GM18907 (cell line): Measurements from ENCODE around the gene EIF2S3B.
A peak's percentile ranks its signal among the peaks of the same experiment; 100 is the strongest.
"Not testable (repeated sequence)": the region's sequence is repeated elsewhere in the genome, so short reads cannot be mapped to it uniquely, and the experiment has no call there.

Experiments used
- ATAC-seq: cut with Tn5 transposase; IDR thresholded peaks from one replicate; pipeline ENCODE4 v1.9.1; 2021; ENCODE audit warnings: mild to moderate bottlenecking, moderate library complexity; ENCODE audit not compliant: unreplicated experiment

The EIF2S3B gene

DNA sequence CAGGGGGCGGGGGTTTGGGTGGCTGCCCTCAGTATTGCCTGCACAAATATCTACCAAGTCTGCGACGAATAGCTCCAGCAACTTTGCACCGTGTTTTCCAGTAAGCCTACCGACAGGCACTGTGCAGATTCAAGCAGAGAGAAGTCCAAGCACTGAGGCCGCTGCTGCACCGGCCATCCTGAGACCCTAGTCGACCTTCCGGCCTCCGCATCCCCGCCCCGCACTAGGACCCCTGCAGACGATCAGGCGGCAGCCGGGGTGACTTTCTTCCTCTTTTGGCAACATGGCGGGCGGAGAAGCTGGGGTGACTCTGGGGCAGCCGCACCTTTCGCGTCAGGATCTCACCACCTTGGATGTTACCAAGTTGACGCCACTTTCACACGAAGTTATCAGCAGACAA, at the start of gene EIF2S3B:
Gene EIF2S3B, plus strand, starts transcription at position 271 of the 400 bp plus-strand sequence. Its CDS starts 13 bp downstream, at position 284.
- no peak for ATAC-seq

DNA sequence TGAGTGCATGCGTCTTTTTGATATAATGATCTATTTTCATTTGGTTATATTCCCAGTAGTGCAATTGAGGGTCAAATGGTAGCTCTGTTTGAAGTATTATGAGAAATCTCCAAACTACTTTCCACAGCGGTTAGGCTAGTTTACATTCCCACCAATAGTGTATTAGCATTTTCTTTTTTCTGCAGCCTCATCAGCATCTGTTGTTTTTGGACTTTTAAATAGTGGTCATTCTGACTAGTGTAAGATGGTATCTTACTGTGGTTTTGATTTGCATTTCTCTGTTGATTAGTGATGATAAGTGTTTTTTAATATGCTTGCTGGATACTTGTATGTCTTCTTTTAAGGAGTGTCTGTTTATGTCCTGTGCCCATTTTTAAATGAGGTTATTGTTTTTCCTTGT, 48.8 kb upstream of the EIF2S3B start:
- no peak for ATAC-seq

DNA sequence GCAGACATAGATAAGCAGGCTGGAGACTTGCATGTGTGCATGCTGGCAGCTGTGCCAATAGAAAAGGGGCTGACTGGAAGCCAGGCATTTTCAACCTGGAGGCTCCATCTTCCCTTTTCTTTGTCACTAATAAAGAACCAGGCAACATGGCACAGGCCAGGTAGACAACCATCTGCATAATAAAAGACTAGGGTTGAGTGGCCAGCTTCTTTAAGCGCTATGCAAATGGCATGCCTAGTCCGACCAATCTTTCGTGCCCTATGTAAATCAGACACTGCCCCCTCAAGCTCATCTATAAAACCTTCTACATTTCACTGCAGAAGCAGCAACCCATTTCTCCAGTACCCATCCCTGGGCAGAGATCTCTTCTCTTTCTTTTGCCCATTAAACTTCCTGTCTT, 47.9 kb upstream of the EIF2S3B start:
- ATAC-seq = no peak

DNA sequence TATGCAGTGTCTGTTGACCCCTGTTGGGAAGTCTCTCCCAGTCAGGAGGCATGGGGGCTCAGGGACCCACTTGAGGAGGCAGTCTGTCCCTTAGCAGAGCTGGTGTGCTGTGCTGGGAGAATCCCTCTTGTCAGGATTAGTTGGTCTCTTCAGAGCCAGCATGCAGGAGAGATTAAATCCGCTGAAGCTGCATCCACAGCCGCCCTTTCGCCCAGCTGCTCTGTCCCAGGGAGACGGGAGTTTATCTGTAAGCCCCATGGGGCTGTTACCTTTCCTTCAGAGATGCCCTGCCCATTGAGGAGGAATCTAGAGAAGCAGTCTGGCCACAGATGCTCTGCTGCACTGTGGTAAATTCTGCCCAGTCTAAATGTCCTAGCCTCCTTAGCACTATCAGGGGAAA, 39.4 kb upstream of the EIF2S3B start:
- no peak for ATAC-seq

DNA sequence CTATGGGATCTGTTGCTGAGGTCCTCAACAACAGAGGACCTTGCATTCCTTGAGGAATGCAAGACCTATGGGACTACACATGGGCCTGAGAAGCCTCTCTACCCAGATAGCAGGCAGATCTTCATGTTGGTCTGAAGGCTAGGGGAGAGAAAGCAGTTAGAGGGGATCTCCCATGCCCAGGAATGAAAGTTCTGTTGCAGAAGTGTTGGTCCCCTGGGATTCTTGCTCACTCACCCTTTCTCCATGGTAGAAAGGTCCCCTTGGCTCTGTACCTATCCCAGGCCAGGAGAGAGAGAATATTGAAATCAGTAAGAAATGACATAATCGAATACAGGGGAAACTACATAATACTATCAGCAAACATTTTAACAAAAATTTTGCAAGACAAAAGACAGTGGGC, 36.0 kb upstream of the EIF2S3B start:
- no peak for ATAC-seq

DNA sequence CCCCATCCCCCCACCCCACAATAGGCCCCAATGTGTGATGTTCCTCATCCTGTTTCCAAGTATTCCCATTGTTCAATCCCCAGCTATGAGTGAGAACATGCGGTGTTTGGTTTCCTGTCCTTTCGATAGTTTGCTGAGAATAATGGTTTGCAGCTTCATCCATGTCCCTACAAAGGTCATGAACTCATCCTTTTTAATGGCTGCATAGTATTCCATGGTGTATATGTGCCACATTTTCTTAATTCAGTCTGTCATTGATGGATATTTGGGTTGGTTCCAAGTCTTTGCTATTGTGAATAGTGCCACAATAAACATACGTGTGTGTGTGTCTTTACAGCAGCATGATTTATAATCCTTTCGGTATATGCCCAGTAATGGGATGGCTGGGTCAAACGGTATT, 32.9 kb upstream of the EIF2S3B start:
- ATAC-seq = not testable (repeated sequence)

DNA sequence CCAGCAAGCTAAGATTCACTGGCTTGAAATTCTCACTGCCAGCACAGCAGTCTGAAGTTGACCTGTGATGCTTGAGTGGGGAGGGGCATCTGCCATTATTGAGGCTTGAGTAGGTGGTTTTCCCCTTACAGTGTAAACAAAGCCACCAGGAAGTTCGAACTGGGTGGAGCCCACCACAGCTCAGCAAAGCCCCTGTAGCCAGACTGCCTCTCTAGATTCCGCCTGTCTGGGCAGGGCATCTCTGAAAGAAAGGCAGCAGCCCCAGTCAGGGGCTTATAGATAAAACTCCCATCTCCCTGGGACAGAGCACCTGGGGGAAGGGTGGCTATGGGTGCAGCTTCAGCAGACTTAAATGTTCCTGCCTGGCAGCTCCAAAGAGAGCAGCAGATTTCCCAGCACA, 23.8 kb upstream of the EIF2S3B start:
- ATAC-seq = not testable (repeated sequence)

DNA sequence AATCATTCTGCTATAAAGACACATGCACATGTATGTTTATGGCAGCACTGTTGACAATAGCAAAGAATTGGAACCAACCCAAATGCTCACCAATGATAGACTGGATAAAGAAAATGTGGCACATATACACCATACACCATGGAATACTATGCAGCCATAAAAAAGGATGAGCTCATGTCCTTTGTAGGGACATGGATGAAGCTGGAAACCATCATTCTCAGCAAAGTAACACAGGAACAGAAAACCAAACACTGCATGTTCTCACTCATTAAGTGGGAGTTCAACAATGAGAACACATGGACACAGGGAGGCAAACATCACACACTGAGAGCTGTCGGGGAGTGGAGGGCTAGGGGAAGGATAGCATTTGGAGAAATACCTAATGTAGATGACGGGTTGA, 18.4 kb upstream of the EIF2S3B start:
- not testable (repeated sequence) for ATAC-seq

DNA sequence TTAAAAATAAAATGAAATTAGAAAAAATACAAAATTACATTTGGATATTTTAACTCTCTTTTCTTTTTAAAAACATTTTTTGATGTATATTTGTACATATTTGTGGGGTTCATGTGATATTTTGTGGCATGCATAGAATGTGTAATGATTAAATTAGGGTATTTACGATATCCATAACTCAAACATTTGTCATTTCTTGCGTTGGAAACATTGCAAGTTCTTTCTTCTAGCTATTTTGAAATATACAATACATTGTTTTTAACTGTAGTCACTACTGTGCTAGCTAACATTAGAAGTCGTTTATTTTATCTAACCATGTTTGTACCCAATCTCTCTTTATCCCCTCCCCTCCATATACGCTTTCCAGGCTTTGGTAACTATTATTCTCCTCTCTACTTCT, 13.9 kb upstream of the EIF2S3B start:
- ATAC-seq = no peak

DNA sequence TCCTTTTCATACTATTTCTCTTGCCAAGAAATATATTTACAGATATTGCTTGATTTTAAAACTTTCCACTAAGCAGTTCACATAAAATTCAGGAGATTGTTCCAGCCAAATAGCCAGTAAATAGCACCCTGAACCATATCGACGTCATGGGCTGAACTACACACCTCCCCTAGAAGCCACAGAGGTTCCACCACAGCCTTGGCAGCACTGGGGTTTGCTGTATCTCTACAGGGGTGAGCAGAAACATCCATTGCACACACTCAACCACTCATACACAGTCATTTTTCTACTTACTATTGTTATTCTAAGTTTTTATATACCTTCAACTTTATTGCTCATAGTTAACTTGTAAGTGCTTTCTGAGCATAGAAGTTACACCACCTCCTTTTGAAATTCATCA, 8.1 kb upstream of the EIF2S3B start:
- ATAC-seq = no peak

DNA sequence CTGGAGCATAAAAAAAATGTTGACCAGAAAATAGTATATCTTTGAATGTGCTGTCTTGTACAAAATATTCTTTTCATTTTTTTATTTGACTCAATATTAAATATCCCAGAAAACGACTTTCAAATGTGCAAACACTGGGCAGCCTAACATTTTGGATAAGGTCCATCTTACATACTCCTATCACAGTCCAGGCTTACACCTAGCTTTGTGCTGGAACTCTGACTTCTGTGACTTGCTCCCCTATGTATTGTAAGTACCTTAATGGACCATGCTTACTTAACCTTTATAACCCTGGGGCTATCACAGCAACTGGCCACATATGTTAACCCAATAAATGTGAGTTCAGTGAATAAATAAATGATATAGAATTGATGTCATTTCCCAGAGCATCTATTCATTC, 7.6 kb upstream of the EIF2S3B start:
- no peak for ATAC-seq

DNA sequence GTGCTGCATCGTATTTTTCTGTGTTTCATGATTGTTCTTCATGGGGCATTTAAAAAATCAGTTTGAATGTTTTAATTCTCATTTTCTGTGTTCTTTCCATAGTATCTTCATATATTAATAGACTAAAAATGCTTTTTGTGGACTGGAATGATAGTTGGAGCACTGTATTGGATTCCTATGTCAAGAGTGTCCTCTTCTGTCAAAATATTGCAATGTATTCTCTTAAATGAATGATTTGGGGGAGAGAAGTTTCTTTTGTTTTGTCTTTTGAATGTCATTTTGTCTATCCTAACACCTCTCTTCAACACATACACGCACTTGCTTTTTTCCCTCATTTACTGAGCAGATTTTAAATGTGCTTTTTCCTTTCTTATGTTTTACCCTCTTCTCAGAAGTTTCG, 4.7 kb upstream of the EIF2S3B start:
- ATAC-seq = no peak

DNA sequence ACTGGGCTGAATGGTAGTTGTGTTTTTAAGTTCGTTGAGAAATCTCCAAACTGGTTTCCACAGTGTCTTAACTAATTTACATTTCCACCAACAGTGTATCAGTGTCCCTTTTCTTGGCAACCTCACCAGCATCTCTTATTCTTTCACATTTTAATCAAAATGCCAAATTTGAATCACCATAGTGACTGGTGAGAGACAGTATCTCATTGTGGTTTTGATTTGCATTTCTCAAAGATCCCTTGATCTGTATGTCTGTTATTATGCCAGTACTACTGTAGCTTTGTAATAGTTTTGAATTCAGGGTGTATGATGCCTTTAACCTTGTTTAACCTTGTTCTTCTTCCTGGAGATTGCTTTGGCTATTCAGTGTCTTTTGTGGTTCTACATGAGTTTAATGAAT, 2.2 kb upstream of the EIF2S3B start:
- ATAC-seq = no peak

DNA sequence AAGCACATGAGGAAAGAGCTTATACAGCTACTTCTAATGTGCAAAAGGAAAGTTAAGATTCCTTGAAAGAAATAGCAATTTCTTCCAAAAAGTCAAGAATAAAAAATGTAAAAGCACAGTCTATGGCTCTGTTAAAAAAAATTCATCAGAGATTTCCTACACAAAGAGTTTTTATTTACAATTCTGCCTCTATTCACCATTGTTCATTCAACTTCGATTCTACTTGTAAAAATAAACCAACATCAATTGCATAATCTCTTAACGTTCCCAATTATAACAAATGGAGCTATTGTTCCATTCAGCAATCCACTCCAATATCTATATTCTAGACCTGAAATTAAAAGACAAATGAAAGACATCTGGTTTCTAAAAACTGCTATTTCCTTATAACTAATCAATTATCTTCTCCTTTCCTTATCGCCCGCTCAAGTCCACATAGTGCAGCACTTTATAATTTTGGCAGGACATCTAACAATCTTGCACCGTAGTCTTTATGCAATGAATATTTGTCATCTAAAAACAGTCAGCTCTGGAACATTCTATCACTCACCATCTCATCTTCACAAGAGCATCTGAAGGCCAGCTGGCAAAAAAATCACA, 6.2 kb downstream of the EIF2S3B start:
- no peak for ATAC-seq

DNA sequence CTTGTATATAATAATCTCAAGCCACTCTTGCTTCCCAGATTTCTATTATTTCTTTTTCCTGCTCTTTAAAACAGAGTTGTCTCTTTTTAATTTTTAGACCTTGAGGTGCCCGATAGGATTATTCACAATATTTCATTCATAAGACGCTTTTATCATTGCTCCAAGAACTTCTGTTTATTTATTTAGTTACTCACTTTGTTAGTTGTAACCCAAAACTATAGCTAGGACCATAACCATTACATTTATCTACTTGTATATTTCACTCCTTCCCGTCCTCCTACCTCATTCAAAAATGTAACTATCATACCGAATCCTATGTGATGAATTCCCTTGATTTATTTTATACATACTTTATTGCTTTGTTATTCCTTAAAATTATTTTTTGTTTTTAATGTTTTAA, 7.1 kb downstream of the EIF2S3B start:
- no peak for ATAC-seq

DNA sequence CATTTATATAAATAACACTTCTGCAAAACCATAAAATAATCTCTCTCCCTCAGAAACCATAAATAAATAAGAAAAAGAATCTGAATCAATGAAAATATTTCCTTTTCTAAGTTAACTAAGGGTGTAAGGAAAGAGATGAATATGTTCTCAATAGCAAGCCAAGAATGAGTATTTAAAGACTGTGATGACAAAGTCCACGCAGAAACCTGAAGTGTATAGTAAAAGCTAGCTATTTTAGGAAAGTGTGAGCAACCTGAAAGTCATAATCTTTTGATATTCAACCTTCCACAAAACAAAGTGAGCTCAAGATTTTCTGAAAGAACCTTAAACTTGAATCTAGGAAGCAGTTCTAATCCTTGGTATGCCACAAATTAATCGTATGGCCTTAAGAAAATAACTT, 15.9 kb downstream of the EIF2S3B start:
- no peak for ATAC-seq

DNA sequence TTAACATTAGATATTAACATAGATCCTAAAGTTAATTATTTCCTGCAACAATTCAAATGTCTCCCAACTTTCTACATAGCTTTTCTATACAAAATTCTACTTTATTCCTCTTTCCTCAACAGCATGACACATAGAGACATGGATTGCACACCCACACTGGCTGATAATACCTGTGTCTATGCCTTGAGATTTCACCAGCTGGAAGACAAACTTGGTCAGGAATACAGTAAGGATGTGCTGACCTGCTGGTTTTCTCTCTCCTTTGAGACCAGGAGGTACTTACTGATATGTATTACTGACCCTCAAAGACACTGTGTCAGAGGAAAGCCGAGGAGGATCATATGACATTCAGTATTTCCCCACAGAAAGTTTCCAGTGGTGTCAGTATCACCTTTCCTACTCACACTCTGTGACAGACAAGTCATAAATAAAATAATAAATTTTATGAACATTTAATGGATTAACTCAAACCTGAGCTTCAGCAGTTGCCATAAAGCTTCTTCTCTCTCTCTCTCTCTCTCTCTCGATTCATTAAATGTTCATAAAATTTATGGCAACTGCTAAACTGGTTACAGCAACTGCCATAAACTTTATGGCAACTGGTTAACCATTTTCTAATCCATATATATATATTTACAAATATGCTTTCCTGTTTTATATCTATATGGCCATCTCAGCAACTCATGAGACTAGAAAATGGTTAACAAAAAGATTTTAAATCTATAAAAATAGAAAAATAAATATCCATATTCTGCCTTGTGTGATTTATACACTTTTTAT, 22.7 kb downstream of the EIF2S3B start:
- no peak for ATAC-seq

DNA sequence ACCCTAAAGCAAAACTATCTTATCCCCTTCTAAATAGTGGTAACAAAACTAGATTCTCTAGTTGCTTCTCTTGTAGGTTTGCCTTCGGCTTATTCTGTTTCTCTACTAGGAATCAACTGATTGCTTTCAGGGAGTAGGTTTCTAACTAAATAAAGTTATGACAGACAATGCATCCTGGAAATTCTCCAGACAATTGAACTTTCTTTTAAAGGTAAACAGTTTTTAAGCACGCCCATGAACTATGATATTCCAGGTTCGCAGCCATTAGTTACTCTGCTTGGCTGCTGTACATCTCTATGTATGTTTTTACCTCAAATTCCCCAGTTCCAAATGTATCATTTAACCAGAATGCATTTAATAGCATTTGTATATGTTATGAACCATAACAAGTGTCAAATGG, 23.9 kb downstream of the EIF2S3B start:
- no peak for ATAC-seq

DNA sequence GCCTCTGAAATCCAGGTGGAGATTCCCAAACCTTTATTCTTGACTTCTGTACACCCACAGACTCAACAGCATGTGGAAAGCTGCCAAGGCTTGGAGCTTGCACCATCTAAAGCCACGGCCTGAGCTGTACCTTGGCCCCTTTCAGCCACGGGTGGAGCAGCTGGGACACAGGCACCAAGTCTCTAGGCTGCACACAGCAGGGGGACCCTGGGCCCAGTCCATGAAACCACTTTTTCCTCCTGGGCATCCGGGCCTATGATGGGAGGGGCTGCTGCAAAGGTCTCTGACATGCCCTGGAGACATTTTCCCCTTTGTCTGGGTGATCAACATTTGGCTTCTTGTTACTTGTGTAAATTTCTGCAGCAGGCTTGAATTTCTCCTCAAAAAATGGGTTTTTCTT, 32.0 kb downstream of the EIF2S3B start:
- ATAC-seq = no peak

DNA sequence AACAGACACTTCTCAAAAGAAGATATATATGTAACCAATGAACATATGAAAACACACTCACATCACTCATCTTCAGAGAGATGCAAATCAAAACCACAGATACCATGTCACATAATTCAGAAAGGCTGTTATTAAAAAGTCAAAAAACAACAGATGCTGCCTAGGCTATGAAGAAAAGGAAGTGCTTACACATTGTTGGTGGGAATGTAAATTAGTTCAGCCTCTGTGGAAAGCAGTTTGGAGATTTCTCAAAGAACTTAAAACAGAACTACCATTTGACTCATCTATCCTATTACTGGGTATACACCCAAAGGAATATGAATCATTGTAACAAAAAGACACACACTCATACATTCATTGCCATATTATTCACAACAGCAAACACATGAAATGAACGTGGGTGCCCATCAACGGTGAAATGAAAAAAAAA, 35.1 kb downstream of the EIF2S3B start:
- peak; percentile 97 for ATAC-seq

DNA sequence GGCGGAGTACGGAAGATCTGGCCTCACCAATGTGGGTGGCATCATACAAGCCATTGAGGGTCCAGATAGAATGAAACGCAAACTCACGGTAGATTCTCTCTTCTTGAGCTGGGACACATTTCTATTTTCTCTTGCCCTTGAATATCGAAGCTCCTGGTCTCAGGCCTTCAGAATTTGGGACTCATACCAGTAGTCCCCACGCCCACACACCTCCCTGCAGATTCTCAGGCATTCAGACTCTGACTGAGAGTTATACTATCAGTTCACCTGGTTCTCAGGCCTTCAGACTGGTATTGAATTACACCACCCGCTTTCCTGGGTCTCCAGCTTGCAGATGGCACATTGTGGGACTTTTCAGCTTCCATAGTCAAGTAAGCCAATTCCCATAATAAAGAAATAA, 37.8 kb downstream of the EIF2S3B start:
- ATAC-seq = no peak

DNA sequence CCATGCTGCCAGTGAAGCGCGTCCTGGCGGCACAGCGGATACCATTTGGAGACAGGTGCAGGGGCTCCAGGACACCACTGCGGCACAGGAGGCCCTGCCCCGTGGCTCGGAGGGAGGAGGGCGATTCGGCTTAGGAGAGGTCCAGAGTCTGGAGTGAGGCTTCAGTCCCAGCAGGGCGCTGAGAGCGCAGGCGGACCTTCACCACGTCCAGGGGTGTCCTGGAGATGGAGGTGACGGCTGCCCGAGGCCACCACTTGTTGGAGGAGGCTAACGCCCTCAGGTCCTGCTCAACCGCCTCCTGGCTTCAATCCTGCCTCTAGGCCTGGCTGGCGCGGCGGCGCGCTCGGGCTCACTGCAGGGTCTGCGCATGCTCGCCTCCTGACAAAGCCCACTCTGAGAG, 45.7 kb downstream of the EIF2S3B start:
- ATAC-seq = no peak

DNA sequence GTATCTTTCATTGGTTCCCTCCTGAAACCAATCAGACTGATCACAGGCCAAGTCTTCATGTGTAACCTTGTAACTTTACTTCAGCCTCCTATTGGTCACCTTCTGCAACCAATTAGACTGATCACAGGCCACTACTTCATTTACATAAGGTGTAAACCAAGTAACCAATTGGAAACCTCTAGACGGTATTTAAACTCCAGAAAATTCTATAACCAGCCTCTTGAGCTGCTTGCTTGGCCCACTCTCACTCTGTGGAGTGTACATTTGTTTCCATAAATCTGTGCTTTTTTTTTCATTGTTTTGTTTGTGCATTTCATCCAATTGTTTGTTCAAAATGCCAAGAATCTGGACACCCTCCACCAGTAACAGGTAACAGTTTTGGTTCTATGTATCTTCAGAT, 47.5 kb downstream of the EIF2S3B start:
- no peak for ATAC-seq
